Measurements from ENCODE around the gene SNX14. TPM values are rescaled to one million over a fixed set of nuclear protein-coding genes. Genes with fewer than 3 reads are reported as not detected.
A peak's percentile ranks its signal among the peaks of the same experiment; 100 is the strongest.

Gene SNX14
- total RNA-seq, 1 donor from 2014 or later: 63.2 TPM

DNA sequence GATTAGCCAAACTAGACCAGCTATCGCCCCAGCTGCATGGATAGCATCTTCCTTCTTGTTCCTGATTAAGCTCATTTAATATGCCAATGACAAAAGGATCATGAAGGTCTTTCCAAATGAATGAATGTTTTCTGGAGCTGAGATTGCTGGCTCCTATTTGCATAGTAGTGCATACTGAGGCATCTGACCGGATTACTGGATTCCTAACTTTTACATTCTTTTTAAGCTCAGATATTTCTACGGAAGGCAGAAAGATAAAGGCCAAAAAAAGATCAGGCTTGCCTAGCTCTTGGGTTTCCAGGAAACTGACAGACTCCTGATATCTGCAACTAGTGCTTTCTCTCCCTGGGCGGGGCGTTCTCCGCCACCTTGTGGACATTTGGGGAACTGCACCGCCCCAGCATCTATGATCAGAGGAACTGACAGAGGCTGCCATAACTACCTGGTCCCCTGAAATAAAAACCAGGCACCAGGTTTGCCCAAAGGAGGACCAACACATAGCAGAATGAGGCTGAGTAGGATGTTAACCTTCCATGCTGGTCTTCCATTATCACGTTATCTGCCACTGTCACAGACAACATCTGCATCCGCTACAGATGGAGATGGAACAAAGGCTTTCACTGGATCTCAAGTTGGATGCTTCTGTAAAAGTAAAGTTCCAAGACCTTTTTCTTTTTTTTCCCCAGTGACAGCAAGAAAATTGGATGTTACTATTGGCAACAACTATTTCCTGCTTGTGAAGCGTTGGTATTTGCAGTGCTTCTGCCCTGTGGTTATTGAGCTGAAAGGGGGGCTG lies 110.6 kb downstream of the SNX14 start:
- intact Hi-C loops (cut with DNase I): loop anchor here (1.0 to 5.0 kb wide), 3 partner anchors 33 to 128 kb away; partner anchors contain the start of gene NT5E
- peak overlapping the region in 1 of 2 donors; percentile 8 for H3K4me3 ChIP-seq
- peak overlapping the region; percentile 23 to 65 for H3K27ac ChIP-seq
- peaks cover 0 to 3% of the 10 kb centered on the region in 2 donors for H3K36me3 ChIP-seq
- no peaks in the 10 kb centered on the region for H3K27me3 ChIP-seq
- TF ChIP-seq, protein P1, sequence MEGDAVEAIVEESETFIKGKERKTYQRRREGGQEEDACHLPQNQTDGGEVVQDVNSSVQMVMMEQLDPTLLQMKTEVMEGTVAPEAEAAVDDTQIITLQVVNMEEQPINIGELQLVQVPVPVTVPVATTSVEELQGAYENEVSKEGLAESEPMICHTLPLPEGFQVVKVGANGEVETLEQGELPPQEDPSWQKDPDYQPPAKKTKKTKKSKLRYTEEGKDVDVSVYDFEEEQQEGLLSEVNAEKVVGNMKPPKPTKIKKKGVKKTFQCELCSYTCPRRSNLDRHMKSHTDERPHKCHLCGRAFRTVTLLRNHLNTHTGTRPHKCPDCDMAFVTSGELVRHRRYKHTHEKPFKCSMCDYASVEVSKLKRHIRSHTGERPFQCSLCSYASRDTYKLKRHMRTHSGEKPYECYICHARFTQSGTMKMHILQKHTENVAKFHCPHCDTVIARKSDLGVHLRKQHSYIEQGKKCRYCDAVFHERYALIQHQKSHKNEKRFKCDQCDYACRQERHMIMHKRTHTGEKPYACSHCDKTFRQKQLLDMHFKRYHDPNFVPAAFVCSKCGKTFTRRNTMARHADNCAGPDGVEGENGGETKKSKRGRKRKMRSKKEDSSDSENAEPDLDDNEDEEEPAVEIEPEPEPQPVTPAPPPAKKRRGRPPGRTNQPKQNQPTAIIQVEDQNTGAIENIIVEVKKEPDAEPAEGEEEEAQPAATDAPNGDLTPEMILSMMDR (IDR thresholded peaks at IDR 0.05): peak; percentile 91 to 100 (median 99)
- H3K9me3 ChIP-seq: no peaks in the 10 kb centered on the region
- DNase-seq (ENCODE audit: low spot score in 2 of 2): peak; percentile 54 to 92
- H3K4me1 ChIP-seq: peaks cover 0 to 2% of the 10 kb centered on the region in 2 donors

DNA sequence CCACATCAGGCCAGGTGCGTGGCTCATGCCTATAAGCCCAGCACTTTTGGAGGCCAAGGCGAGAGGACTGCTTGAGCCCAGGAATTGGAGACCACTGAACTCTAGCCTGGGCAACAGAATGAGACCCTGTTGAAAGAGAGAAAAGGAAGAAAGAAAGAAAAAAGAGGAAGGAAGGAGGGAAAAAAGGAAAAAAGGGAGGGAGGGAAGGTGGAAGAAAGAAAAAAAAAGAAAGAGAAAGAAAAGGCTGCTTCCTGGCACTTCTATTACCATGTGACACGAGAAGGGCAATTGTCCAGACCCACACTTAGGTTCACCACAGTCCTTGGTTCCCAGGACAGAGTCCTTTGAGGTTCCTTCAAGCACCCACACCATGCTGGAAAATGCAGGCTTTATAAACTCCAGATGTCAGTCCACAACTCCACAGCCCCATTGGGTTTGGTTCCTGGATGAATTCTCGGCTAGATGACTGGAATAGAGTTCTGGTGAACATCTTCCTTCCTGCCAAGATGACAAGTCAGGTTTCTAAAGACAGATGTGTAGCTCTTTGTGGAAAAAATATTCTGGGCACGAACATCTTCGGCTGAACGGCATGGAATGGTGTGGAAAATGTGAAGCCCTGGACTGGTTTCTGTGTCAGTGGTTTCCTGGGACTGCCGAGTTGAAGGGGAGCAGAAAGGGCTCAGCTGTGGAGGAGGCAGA lies 111.3 kb downstream of the SNX14 start:
- Histone ChIP-seq H3K27me3 (no peaks in the 10 kb centered on the region), H3K4me3 (peak overlapping the region in 1 of 2 donors; percentile 8), H3K9me3 (no peaks in the 10 kb centered on the region), H3K4me1 (peaks cover 0 to 2% of the 10 kb centered on the region in 2 donors), H3K36me3 (no peaks in the 10 kb centered on the region), H3K27ac (peak overlapping the region; percentile 23 to 65)
- TF ChIP-seq, protein P1 (IDR thresholded peaks at IDR 0.05): no peak
- no peak for DNase-seq (ENCODE audit: low spot score in 2 of 2)
- intact Hi-C loops (cut with DNase I): loop anchor here (5.0 kb wide), 1 partner anchor 55 kb away; no protein-coding TSS in a partner anchor

DNA sequence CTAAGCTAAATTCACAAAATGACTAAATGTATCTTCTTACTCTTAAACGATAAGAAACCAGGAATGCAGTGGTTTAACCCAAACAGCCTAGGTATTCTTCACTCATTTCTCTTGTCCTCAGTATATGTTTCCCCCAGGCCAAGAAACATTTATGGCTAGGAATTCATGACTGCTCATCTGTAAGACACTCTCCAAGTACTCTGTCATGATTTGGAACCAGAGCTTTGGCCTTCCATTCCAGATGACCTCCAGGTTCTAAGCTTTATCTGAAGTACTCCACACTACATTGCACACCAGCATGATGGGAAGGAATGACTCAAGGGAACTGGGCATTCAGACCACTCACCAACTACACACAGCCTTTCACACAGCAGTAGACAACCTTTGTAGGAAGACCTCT lies 114.5 kb downstream of the SNX14 start:
- TF ChIP-seq, protein P1 (IDR thresholded peaks at IDR 0.05): no peak
- intact Hi-C loops (cut with DNase I): no loop called here
- Histone ChIP-seq H3K9me3 (no peaks in the 10 kb centered on the region), H3K27ac (no peak overlapping the region), H3K27me3 (no peaks in the 10 kb centered on the region), H3K4me3 (no peak overlapping the region), H3K4me1 (peaks cover 0 to 2% of the 10 kb centered on the region in 2 donors), H3K36me3 (peaks cover 0 to 11% of the 10 kb centered on the region in 2 donors)
- no peak for DNase-seq (ENCODE audit: low spot score in 2 of 2)

DNA sequence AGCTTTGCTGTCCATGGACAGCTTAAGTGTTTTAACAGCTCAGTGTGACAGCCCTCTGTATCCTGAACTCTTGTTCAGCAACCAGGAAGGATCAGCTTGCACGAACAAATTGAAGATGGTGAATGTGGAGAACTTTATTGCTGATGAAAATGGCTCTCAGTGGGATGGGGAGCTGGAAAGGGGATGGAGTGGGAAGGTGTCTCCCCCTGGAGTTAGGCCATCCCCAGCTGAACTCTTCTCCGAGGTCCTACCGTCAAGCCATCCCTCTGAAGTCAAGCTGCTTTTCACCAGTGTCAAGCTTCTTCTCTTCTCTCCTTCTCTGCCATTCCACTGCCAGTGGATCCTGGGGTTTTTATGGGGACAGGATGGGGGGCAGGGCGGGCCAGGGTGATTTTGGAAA lies 117.1 kb downstream of the SNX14 start:
- H3K27me3 ChIP-seq: no peaks in the 10 kb centered on the region
- intact Hi-C loops (cut with DNase I): no loop called here
- no peak overlapping the region for H3K4me3 ChIP-seq
- no peaks in the 10 kb centered on the region for H3K9me3 ChIP-seq
- no peak overlapping the region for H3K27ac ChIP-seq
- H3K36me3 ChIP-seq: peaks cover 0 to 11% of the 10 kb centered on the region in 2 donors
- TF ChIP-seq, protein P1 (IDR thresholded peaks at IDR 0.05): no peak
- peaks cover 0 to 10% of the 10 kb centered on the region in 2 donors for H3K4me1 ChIP-seq
- no peak for DNase-seq (ENCODE audit: low spot score in 2 of 2)

DNA sequence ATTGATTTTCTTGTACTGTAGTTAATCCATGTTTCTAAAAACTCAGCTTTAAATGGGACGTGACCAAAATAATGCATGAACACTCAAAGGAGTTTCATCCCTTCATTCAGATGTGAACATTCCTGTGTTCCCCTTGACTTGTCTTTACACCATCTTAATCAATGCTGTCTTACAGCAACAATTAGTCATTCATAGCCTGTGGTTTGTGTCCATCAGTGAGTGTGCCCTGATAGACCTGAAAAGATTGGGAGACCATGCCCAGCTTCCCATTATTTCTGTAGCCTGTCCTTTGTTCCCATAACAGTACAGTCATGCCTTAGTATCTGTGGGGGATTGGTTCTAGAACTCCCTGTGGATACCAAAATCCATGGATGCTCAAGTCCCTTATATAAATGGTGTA lies 119.9 kb downstream of the SNX14 start:
- Histone ChIP-seq H3K4me1 (peaks cover 0 to 23% of the 10 kb centered on the region in 2 donors), H3K36me3 (peaks cover 0 to 11% of the 10 kb centered on the region in 2 donors), H3K4me3 (no peak overlapping the region), H3K27me3 (no peaks in the 10 kb centered on the region), H3K27ac (peak overlapping the region in 1 of 2 donors; percentile 13), H3K9me3 (no peaks in the 10 kb centered on the region)
- no peak for DNase-seq (ENCODE audit: low spot score in 2 of 2)
- TF ChIP-seq, protein P1 (IDR thresholded peaks at IDR 0.05): no peak
- intact Hi-C loops (cut with DNase I): no loop called here
